ENCODE data around the gene CD200R1. TPM values are rescaled to one million over a fixed set of nuclear protein-coding genes. Genes with fewer than 3 reads are reported as not detected.

CD200R1 gene
- total and polyA plus RNA-seq, 2 of the 8 experiments (the other 6 are each of a cell fraction or from before 2014, with no cell fraction given) = 0.02 TPM; not detected in 1

DNA sequence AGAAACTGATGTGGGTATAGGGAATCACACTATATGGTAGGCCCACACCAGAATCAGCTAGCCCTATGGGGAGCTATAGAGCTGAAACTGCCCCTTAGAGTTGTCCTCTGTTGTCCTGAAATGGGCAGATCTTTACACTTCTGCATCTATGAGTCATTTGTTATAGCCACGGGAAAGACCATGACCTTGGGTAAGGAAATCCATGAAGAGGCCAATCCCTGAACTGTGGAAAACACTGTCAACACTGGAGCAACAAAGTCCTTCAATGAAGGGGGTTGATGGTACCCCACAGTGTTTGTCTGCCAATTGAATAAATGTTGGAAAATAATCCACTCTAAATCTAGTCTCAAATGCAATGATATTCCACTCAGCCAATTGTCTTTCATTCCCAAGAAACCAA, 5.2 kb upstream of the CD200R1 start:
- Histone ChIP-seq H3K4me3 (ENCODE audit: extremely low read depth in 1 of 4, insufficient read depth in 2 of 4, low read depth in 3 of 4, low read length in 4 of 4) (no peak overlapping the region), H4K8ac (ENCODE audit: extremely low read depth, insufficient read depth, low read length) (no peak overlapping the region)
- FAIRE-seq = no peak
- TF ChIP-seq POLR2A (IDR thresholded peaks at IDR 0.05; ENCODE audit: control extremely low read depth in 1 of 2, low read depth in 2 of 2, low read length in 2 of 2) = no peak
- TF ChIP-seq KDM4A (IDR thresholded peaks at IDR 0.05; ENCODE audit: low read depth, low read length, severe bottlenecking) = no peak
- no peak for TF ChIP-seq POLR2AphosphoS5 (IDR thresholded peaks at IDR 0.05; ENCODE audit: low read depth, low read length)
- TF ChIP-seq RXRA (IDR thresholded peaks at IDR 0.05; ENCODE audit: insufficient read depth, low read depth, low read length) = no peak
- no peak for TF ChIP-seq KDM5A (IDR thresholded peaks at IDR 0.05; ENCODE audit: low read length)
- TF ChIP-seq, protein P1, sequence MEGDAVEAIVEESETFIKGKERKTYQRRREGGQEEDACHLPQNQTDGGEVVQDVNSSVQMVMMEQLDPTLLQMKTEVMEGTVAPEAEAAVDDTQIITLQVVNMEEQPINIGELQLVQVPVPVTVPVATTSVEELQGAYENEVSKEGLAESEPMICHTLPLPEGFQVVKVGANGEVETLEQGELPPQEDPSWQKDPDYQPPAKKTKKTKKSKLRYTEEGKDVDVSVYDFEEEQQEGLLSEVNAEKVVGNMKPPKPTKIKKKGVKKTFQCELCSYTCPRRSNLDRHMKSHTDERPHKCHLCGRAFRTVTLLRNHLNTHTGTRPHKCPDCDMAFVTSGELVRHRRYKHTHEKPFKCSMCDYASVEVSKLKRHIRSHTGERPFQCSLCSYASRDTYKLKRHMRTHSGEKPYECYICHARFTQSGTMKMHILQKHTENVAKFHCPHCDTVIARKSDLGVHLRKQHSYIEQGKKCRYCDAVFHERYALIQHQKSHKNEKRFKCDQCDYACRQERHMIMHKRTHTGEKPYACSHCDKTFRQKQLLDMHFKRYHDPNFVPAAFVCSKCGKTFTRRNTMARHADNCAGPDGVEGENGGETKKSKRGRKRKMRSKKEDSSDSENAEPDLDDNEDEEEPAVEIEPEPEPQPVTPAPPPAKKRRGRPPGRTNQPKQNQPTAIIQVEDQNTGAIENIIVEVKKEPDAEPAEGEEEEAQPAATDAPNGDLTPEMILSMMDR (IDR thresholded peaks at IDR 0.05; ENCODE audit: control extremely low read depth in 1 of 3, insufficient read depth in 1 of 3, low read depth in 1 of 3, low read length in 3 of 3) = no peak
- no peak for TF ChIP-seq POU5F1 (IDR thresholded peaks at IDR 0.05; ENCODE audit: low read depth, low read length)
- no peak for TF ChIP-seq BCL11A (IDR thresholded peaks at IDR 0.05; ENCODE audit: low read depth in 2 of 2, low read length in 2 of 2)
- TF ChIP-seq, protein P2, sequence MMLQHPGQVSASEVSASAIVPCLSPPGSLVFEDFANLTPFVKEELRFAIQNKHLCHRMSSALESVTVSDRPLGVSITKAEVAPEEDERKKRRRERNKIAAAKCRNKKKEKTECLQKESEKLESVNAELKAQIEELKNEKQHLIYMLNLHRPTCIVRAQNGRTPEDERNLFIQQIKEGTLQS (IDR thresholded peaks at IDR 0.05; ENCODE audit: insufficient read depth, low read depth, low read length) = no peak
- no peak for TF ChIP-seq NRF1 (IDR thresholded peaks at IDR 0.05; ENCODE audit: low read depth, low read length)
- no peak for TF ChIP-seq KDM1A (IDR thresholded peaks at IDR 0.05; ENCODE audit: borderline replicate concordance, low read length)
- TF ChIP-seq ZNF274 (IDR thresholded peaks at IDR 0.05; ENCODE audit: borderline replicate concordance, extremely low read depth, low read length) = no peak

More for the DNA sequence above, 5.2 kb upstream of the CD200R1 start:
- 83% methylated on average over 1 of the region's 1 CpG; no CpG with 5 or more reads in 1 of the 2 experiments for WGBS, 2 experiments (ENCODE audit: extremely low coverage in 1 of 2, insufficient coverage in 1 of 2, insufficient read length in 1 of 2, insufficient replicate concordance in 2 of 2, low coverage in 1 of 2, low lambda C conversion rate in 2 of 2, missing lambda C conversion rate in 1 of 2)
- H2BK20ac ChIP-seq (ENCODE audit: low read length) = no peak overlapping the region
- H2BK5ac ChIP-seq (ENCODE audit: low read depth, low read length) = no peak overlapping the region
- no peak overlapping the region for H2AK5ac ChIP-seq (ENCODE audit: low read depth, low read length)
- H3K4me2 ChIP-seq (ENCODE audit: insufficient read depth in 1 of 2, low read depth in 2 of 2, low read length in 2 of 2) = no peak overlapping the region
- ChIA-PET POLR2A (ENCODE audit: partially characterized antibody) (interaction anchor here (0.9 to 3.0 kb wide), 3 partner anchors 11 to 339 kb away, joined by 3 to 8 read pairs (median 4); partner anchors contain the start of gene GTPBP8), CTCF (ENCODE audit: partially characterized antibody) (interaction anchor here (0.6 to 3.7 kb wide), 20 partner anchors 8 to 401 kb away, joined by 3 to 40 read pairs (median 5); partner anchors contain the start of gene CCDC80)
- no peaks in the 10 kb centered on the region for H3K79me1 ChIP-seq (ENCODE audit: low read depth, low read length)
- H3K4ac ChIP-seq (replicated peaks; ENCODE audit: insufficient read length, low read depth, low read length) = no peak overlapping the region
- H3K9me3 ChIP-seq (ENCODE audit: insufficient read depth in 2 of 2, low read depth in 1 of 2, low read length in 1 of 2) = no peaks in the 10 kb centered on the region
- no peak overlapping the region for H2BK120ac ChIP-seq (replicated peaks; ENCODE audit: low read depth, low read length)
- no peak overlapping the region for H3K23ac ChIP-seq (ENCODE audit: insufficient read length)
- H3K18ac ChIP-seq (ENCODE audit: extremely low read depth, low read length) = no peak overlapping the region
- H2BK15ac ChIP-seq (ENCODE audit: low read length) = no peak overlapping the region
- H3K56ac ChIP-seq (replicated peaks; ENCODE audit: insufficient read length, low read depth, low read length) = no peak overlapping the region
- H3K9ac ChIP-seq (replicated peaks in 1 of 4; ENCODE audit: extremely low read depth in 1 of 4, low read depth in 3 of 4, low read length in 3 of 4) = no peak overlapping the region
- H3K23me2 ChIP-seq (ENCODE audit: low read depth, low read length) = no peaks in the 10 kb centered on the region
- no peak overlapping the region for H4K91ac ChIP-seq (replicated peaks; ENCODE audit: insufficient read length, low read length)
- H4K20me1 ChIP-seq (replicated peaks in 1 of 2; ENCODE audit: control insufficient read depth in 1 of 2, insufficient read depth in 2 of 2, low read length in 2 of 2) = no peaks in the 10 kb centered on the region
- DNase-seq (ENCODE audit: low read depth in 1 of 2, low spot score in 2 of 2) = no peak
- no peak overlapping the region for H3K27ac ChIP-seq (ENCODE audit: low read depth, low read length)
- H2BK12ac ChIP-seq (ENCODE audit: low read depth, low read length) = no peak overlapping the region
- no peaks in the 10 kb centered on the region for H3K27me3 ChIP-seq (replicated peaks in 1 of 4; ENCODE audit: control insufficient read depth in 3 of 4, extremely low read depth in 1 of 4, insufficient read depth in 3 of 4, low read length in 3 of 4)
- no peaks in the 10 kb centered on the region for H3K79me2 ChIP-seq (ENCODE audit: control insufficient read depth in 1 of 2, insufficient read depth in 2 of 2, low read length in 2 of 2)
- H3K36me3 ChIP-seq (ENCODE audit: control insufficient read depth in 2 of 4, insufficient read depth in 4 of 4, low read length in 3 of 4) = no peaks in the 10 kb centered on the region
- no peak overlapping the region for H4K5ac ChIP-seq (ENCODE audit: insufficient read length, low read depth, low read length)
- H3K4me1 ChIP-seq (replicated peaks in 1 of 4; ENCODE audit: control insufficient read depth in 3 of 4, insufficient read depth in 4 of 4, low read length in 3 of 4) = no peaks in the 10 kb centered on the region
- H2AFZ ChIP-seq (ENCODE audit: low read length) = no peak overlapping the region
- H3K14ac ChIP-seq (ENCODE audit: insufficient read length) = no peak overlapping the region
